SIG-M5 treated with dmso at 0.1 percent for 504 hours (cell line): Measurements from ENCODE around the gene GSG1.
A peak's percentile ranks its signal among the peaks of the same experiment; 100 is the strongest.
"Not testable (repeated sequence)": the region's sequence is repeated elsewhere in the genome, so short reads cannot be mapped to it uniquely, and the experiment has no call there.

Experiments
- DNase-seq: peaks from one replicate; lab custom pipeline; 2025; ENCODE audit not compliant: unreplicated experiment; lab: John Stamatoyannopoulos, UW

Gene GSG1

GRCh38 chr12:13093191-13093847, 10.1 kb downstream of the GSG1 start:
- DNase-seq: no peak

GRCh38 chr12:13091832-13092231, 11.6 kb downstream of the GSG1 start:
- DNase-seq: no peak

GRCh38 chr12:13090054-13090453, 13.4 kb downstream of the GSG1 start:
- peak; percentile 26 for DNase-seq

- no peak for DNase-seq
These were observed 15.0 kb downstream of the GSG1 start for GRCh38 chr12:13088496-13088895.

- DNase-seq: no peak
These were observed 15.7 kb downstream of the GSG1 start for GRCh38 chr12:13087766-13088165.

- no peak for DNase-seq
These were observed 17.3 kb downstream of the GSG1 start for GRCh38 chr12:13085968-13086686.

DNA sequence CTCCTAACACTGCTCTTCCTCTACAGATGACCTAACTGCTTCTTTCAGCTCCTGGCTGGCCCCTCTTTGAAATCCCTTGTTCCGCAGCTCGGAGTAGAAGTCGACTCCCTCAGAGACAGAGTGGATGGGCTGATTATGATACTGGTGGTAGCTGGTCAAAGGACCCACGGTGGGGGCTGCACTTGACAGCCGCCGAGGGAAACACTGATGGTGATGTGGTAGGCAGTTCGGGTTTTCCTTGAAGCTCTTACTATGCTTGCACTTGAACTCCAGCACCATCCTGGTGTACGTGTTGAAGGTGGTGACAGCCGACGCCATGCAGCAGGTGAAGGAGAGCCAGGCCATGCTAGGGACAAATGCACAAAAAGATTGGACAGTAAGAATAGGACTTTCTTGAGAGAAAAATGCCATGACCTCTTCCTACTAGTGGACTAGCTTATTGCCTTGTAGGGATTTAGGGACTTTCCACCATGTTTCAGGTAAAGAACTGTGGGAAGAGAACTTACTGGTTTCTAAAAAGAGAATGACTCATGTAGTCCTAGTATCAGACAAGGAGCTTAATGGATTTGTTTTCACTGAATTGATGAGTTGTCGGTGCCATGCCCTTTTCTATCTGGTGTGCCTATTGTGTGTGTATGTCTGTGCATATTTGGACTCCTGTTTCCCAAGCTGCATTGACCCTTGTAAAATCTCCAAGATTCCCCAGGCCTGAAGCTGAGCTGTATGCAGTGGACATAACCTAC, 18.4 kb downstream of the GSG1 start:
- DNase-seq: no peak

DNA sequence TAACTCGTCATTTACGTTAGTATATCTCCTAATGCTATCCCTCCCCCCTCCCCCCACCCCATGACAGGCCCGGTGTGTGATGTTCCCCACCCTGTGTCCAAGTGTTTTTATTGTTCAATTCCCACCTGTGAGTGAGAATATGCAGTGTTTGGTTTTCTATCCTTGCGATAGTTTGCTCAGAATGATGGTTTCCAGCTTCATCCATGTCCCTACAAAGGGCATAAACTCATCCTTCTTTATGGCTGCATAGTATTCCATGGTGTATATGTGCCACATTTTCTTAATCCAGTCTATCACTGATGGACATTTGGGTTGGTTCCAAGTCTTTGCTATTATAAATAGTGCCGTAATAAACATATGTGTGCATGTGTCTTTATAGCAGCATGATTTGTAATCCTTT, 19.8 kb downstream of the GSG1 start:
- DNase-seq: not testable (repeated sequence)

GRCh38 chr12:13082861-13083260, 20.6 kb downstream of the GSG1 start:
- peak; percentile 22 for DNase-seq

DNA sequence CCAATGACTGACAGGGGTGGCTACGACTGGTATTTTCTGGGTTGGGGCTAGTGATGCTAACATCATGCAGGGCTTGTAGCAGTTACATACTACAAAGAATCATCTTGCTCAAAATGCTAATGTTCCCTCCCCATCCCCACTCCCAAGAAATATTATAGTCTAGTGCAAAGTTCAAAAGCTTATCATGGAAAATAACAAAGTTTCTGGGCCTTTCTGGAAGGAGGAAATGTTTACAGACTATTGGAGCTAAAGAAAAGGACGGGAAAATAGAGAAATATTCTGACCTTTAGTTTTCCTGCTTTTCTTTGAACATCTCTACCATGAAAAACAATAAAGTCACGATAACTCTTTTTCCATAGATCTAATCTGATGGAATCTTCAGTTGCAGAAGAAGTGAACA, 23.2 kb downstream of the GSG1 start:
- no peak for DNase-seq

DNA sequence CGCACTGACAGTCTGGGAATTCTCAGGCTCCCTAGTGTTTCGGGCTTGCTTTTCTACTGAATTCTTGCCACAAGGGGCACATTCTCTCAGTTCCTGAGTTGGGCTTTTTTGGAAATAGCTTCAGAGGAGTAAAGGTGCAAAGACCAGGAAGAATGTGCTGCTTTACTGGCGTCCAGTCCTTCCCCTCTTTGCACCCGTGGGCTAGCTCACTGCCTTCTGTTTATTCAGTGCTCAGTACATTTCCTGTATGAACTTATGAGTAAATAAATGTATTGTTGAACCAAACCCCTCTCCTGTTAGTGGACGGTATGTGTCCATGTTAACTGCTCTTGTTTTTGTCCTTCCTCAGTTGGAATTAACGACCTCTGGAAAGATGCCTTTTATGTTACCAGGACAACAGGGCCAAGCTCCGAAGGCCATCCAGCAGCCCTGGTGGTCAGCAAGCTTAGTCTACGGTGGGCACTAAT, 24.0 kb downstream of the GSG1 start:
- no peak for DNase-seq

GRCh38 chr12:13075786-13076570, 27.5 kb downstream of the GSG1 start:
- DNase-seq: no peak

- no peak for DNase-seq
These were observed 28.4 kb downstream of the GSG1 start for GRCh38 chr12:13075118-13075480.

DNA sequence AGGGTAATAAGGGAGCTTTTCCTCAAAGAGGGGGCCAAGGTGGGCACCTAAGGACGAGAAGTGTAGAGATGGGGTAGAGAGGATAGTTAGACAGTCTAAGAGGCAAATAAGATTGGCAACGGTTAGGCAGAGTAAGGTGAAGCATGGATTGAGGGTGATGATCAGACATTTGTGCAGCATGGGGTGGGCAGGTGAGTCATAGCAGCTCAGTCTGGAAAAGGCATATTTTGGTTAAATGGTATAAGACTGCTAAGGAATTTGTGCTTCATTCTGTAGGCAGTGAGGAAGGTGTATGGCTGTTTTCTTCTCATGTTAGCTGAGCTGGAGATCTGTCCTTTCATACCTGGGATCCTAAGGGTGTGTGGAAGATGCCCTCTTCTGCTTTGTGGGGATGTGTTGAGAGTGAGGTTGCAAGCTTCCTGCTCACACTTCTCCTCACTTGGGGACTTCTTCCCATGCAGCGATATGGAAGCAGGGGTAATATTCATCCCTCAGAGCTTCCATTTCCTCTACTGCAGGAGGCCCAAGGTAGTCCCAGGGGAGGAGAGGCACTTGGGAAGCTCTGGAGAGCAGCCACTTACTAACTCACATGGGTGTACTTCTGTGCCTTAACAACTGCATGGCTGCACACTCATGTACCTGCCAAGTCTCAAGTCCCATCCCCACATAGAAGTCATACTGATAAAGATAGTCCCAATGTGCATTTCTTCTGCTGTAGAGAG, 28.9 kb downstream of the GSG1 start:
- no peak for DNase-seq

GRCh38 chr12:13073173-13073572, 30.3 kb downstream of the GSG1 start:
- DNase-seq: no peak

- DNase-seq: no peak
These were observed 31.9 kb downstream of the GSG1 start for GRCh38 chr12:13071305-13072280.

GRCh38 chr12:13069380-13069779, 34.1 kb downstream of the GSG1 start:
- DNase-seq: no peak

GRCh38 chr12:13067322-13067721, 36.1 kb downstream of the GSG1 start:
- DNase-seq: no peak

DNA sequence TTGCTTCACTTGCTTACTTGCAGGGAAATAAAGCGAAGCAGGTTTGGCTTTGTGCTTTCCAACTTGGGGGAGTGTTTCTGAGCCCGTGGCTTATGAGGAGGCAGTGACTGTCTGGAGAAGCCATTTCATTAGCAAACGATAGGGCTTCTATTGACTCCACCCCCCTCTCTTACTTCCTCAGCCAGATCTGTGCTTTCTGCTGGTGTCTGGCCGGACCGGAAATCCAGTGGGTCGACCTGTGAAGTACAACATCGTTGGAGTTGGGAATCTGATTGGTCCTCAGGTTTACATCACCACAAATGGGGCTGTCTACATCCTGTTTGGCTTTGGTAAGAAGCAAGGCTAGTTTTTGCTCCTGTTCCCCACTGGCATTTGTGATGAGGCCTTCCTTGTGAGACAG, 37.0 kb downstream of the GSG1 start:
- no peak for DNase-seq
